Activated gamma-delta T cell treated with anti-CD3 and anti-CD28 coated beads, Interleukin-2, amount 50 U/mL, for 16 hours (primary cell): ENCODE results near the gene CARD19.
A peak's percentile ranks its signal among the peaks of the same experiment; 100 is the strongest.

Source experiments
- DNase-seq: peaks from one replicate; pipeline ENCODE4 v3.0.0-alpha.2; 2020; ENCODE audit warnings: low read depth

CARD19 gene, protein sequence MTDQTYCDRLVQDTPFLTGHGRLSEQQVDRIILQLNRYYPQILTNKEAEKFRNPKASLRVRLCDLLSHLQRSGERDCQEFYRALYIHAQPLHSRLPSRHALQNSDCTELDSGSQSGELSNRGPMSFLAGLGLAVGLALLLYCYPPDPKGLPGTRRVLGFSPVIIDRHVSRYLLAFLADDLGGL

DNA sequence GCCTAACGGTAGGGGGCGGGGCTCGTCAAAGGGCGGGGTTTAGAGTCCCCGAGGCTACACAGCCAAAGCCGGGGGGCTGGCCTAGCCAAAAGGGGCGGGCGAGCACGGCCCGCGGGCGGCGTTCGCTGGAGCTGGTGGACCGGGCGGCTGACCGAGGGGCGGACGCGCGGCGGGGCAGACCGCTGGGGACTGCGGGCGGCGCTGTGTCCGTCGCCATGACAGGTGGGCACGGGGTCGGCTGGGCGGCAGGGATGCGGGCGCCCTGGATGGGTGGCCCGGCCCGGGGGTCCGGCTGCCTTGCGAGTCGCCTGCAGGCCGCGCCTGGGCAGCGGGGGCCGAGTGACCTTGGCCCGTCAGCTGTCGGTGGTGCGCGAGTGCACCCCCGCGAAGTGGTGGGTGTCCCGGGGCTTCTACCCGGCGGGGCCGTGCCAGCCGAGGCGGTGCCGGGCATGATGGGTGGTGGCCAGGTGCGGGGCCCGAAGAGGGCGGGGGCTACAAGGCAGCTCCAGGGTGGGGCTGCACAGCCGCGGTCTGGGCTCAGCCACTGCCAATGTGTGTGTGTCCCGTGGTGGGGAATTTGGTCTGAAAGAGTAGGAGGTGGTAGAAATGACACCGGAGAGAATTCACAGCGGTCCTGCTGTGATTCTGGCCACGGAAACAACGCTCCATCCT, at the start of gene CARD19:
Gene CARD19 (plus strand): TSS at position 87 of the 672 bp plus-strand sequence. CDS start 129 bp downstream, at position 216.
- no peak for DNase-seq

DNA sequence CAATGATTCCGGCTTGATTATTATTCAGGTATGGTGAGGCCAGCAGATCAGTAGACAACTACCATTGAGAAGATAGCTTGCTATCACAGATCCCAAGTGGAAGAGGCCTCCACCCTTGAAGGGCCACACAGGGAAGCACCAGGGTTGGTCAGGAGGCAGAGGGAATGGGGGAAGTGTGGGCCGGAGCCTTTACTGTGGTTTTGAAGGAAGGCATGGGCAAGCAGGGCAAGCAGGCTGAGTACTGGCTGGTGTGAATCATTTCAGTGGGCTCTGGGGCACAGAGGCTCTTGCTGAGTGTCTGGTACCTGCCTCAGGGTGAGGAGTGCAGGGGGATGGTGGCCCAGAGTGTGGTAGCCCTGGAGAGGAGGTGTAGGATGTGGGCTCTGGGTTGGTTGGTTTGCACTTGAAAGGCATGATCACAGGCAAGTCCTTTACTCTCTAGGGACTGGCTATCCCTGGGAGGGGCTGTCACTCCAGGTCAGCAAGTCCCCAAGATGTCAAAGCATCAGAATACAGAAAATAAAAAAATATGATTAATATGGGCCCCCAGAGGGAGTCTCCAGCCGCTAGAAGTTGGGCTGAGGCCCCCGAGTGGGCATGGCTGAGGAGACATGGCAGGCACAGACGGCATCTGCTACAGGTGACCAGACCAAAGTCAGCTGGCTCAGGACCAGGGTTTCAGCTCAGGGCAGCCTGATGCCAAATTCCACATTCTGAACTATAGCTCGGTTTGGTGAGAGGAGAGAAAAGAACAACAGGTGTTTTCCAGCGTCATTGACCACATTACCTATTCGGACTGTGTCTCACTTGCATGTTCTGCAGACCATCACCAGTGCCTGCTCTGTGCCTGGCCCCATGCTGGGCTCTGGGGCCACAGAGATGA, 47.2 kb upstream of the CARD19 start:
- no peak for DNase-seq

DNA sequence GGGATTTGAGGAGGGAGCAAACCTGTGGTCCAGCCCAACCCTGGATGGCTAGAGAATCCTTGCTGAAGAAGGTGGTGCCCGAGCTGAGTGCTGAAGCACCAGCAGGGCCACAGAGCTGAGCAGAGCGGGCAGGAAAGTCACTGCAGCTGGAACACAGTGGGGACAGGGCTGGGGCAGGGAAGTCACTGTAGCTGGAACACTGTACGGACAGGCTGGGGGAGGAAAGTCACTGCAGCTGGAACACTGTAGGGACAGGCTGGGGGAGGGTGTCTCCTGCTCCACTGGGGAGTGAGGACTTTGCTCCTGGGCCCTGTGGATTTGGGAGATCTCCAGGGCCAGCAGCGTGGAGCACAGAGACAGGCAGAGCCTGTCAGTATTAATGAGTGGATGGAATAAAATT, 46.5 kb upstream of the CARD19 start:
- DNase-seq, result no peak

DNA sequence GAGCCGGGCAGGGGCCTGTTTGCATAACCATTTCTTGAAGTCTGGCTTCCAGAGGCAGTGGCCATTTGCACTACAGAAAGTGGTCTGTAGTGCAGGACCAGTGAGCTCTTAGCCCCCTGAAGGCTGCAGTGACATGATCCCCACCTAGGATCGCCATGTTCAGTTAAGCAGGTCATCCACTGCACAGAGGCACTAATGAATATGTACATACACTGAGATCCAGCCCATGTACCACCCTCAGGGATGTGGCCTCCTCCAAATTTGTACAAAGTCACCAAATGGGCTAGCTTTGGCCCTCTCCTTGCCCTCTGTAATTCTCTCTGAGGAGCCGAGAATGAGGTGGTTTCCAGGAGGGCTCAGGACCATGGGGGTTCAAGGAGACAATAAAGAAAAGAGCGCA, 45.8 kb upstream of the CARD19 start:
- no peak for DNase-seq

DNA sequence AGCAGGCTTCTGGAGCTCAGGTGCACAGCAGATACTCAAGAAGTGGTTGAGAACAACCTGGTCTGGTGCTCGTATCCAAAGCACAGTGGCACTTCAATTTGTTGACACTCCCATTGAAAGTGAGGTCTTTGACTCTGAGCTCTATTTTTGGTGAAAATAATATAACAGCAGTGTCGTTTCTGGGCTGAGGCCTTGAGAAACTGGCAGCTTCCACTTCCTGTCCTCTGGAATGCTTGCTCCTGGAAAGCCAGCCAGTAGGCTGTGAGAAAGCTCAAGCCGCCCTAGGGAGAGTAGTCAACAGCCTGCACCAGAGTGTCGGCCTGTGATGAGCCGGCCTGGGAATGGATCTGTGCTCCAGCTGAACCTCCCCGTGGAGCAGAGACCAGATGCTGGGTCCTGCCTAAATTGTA, 44.3 kb upstream of the CARD19 start:
- DNase-seq, result no peak

DNA sequence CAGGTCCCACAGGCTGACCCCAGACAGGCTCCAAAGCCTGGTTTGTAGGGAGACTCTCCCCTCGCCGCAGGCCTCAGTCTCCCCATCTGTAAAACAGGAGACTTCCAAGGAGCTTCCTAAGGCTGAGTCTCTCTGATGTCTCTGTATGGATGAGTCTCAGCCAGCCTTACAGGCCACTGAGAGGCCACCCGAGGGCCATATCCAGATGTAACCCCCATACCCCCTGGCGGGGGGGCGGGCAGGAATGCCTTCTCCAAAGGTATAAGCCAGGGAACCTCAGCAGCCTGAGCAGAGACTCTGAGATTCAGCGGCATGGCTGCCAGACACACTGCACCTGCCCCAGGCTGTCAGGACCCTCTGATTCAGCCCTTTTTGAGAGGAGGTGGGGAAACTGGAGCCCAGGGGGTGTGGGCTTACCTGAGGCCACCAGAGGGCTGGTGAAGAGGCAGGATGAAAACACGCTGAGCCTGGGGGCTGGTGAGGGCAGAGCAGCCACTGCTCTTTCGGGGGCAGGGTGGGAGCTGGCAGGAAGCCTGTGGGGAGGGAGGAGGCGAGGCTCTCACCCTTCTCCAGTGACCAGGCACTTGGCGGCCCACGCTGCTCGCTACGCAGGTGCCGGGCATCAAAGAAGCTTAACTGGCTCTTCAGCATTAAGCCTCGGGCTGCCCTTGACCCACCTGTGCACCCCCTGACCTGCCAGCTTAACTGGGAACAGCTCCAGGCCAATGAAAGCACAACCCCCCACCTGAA, 43.1 kb upstream of the CARD19 start:
- no peak for DNase-seq

DNA sequence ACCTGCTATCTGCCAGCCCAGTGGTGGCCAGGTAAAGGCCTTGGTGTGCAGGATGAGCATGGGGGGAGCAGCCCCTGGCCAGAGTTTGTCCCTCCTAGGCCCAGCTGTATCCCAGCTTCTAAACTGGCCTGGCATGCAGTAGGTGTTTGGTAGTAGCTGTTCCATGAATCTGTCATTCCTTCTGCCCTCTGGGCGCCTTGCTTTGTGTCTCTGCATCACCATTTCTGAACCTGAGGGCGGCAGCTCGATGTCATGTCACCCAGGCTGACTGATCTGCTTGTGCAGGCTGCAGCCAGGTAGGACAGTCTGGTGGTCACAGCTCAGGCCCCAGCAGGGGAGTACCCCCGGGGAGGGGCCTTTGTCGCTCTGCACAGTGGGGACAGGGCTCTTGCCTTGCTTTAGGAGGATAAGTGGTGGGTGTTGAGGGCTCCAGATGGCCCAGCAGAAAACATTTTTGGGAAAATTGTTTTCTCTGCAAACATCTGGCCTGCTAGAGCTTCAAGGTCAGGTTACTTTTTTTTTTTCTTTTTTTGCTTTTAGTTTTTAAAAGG, 42.2 kb upstream of the CARD19 start:
- DNase-seq, result no peak

DNA sequence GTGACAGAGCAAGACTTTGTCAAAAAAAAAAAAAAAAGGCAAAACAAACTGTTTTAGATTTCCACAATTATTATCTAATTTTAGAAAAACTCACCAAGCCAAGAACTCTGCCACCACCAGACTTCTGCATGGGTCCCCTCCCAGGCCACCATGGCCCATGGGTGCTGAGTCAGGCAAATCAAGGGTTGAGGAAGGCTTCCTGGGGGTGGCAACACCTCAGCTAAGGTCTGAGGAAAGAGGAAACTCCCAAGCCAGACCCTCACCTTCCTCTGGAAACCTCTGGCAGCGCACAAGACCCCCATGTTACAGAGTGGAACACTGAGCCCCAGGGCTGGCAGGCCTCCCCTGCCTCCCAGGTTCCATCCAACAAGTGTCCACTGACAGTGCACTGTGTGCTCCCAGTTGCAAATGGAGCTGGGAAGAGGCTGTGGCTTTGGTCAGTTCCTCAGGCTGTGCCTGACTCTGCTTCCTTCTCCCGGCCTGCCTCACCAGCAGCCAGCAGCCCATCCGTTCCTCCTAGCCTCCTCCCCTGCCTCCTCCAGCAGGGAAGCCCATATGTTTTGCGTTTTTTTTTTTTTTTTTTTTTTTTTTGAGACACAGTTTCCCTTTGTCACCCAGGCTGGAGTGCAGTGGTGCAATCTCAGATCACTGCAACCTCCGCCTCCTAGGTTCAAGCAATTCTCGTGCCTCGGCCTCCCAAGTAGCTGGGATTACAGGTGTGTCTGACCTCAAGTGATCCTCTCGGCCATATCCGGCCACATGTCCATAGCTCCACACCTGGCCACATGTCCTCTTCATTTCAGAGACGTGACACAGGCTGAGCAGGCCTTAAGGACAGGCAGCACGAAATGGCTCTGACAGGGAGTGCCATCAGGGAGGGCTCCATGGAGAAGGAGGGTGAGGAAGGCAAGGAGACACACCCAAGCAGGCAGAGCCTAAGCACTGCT, 41.0 kb upstream of the CARD19 start:
- DNase-seq, result no peak

DNA sequence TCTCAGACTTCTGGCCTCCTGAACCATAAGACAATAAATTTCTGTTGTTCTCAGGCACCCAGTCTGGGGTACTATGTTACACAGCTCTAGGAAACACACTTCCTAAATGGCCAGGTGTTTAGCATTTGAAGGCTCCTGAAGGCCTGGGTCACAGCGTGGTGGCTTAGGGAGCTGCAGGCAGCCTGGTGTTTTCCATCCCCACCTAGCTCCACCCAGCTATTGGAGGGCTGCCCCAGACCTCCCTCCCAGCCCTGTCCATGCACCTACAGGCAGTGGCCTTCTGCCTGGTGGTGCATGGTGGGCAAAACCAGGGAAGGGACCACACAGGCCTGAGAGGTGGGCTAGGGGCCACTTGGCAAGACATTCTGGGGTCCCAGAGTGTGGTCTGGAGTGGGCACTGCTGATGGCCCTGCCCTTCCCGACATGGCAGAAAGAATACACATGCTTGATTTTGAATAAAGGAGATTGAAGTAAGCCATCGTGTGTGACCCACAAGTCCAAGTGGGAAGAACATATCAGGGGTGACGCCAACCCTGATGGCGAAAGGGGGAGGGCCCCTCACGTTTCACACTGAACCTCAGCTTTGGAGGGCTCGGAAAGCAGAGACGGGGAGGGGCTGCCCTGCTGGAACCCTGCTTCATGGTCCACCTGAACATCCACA, 38.8 kb upstream of the CARD19 start:
- DNase-seq, result no peak

DNA sequence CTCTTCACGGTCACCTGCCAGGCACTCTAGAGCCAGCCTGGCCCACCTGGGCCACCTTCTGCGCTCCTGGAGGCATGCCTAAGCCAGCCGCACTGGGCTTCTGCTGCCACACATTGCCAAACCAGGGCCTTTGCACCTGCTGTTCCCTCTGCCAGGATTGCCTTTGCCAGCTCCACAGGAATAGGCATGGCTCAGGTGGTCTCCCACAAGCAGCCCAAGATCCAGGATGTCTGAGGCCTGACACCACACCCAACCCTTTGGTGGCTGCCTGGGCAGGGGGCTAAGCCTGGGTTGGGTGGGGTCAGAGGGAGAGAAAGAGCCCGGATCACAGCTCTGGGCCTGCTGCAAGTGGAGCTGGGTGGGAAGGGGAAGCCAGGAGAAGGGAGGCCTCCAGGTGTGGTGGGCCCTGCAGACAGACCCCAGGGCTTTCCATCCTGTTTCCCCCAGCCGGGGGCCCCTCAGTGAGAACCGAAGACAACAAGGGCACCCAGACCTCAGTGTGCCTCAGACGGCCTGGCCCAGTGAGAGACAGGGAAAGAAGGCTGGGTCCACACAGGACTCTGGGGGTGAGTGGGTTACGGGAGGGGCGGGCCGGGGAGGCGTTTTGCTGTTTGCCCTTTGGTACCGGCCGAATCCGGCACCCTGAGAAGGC, 38.2 kb upstream of the CARD19 start:
- DNase-seq, result no peak

DNA sequence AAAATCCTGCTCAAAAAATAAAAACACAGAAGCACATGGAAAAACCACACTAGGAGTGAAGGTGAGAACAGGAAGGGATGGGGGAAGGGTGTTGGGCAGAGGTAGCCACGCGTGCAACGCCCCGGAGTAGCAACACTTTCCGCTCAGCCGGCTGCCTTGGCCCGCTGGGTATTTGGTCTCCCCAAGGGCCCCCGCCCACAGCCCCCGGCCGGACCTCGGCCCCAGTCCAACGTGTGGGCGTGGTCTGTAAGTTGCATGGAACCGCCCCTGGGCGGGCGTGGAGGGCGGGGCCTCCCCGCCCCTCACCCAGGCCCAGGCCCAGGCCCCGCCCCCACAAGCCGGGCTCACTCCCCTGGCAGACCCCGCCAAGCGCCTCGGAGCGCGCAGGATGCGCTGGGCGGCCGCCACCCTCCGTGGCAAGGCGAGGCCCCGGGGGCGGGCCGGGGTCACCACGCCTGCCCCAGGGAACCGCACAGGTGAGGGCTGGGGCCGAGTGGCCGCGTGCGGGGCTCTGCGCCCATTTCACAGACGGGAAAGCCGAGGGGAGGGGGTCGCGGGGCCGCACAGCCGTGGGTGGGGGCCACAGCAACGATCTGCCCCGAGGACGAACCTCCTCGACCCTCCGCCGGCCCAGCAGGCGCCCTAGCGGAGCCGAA, 37.5 kb upstream of the CARD19 start, which contains the start of gene SUSD3:
Gene SUSD3 (plus strand): TSS at position 347 of the 656 bp plus-strand sequence. CDS start 42 bp downstream, at position 389.
- DNase-seq, result peak; percentile 46

DNA sequence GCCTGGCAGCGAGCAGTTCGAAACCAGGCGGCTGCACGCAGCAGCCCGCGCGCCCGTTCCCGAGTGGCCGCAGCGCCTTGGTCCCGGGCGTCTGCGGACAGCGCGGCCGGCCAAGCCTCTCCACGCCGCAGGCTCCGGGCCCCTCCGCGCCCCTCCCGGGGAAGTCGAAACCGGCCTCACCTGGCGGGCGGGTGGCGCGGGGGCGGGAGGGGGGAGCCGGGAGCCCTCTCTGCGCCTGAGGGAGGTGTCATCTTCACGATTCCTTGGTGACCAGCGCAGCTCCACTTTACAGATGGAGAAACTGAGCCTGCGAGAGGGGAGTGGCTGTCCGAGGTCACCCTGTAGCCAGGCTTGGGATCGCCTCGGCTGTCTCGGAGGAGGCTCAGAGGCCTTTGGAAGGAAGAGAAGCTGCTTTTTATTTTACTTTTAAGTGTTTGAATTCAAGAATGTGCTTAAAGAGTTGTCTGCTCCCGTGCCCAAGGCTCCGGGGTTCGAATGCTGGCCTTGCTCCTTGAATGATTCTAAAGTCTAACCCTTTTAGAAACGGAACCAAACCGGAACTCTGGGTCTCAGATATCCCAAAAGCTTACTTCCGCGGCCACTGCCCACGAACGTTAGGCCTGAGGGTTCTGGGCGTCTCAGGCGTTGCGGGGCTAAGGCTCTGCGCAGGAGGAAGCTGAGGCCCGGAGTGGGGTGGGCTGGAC, 36.9 kb upstream of the CARD19 start:
- no peak for DNase-seq

DNA sequence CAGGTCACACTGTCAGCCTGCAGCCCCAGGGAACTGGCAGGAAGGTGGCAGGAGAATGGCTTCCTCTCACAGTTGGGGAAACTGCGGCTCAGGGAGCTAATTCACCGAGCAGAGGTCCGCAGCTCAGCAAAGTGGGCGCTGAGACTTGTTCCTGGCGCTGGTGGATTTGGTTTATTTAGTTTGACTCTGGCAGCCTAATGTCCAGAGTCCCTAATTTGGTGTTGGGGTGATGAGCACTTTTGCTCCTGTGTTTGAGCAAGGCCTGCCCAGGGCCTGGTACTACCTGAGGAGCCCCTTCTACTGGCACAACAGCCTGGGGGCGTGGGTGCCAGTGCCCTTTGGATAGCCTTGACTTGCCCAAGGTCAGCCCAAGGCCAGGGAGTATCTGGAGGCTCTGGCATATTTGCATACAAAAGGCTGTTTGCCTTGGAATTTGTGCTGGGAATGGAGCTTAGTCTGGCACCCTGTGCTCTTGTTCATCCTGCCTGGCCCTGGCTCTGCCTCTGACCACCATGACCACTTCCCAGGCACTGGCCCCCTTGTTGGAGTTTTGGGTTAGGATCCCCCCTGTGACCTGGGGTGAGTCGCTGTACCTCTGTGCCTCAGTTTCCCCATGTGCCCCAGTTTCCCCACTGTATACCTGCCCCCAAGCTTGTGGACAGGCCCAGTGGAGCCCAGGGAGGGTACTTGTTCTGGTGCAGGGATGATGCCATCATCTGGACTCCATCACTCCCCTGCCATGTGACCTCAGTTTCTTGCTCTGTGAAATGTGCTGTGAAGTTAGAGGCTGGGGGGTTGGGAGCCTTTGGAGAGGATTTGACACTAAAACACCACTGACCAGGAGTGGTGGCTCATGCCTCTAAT, 36.1 kb upstream of the CARD19 start:
- DNase-seq, result no peak

DNA sequence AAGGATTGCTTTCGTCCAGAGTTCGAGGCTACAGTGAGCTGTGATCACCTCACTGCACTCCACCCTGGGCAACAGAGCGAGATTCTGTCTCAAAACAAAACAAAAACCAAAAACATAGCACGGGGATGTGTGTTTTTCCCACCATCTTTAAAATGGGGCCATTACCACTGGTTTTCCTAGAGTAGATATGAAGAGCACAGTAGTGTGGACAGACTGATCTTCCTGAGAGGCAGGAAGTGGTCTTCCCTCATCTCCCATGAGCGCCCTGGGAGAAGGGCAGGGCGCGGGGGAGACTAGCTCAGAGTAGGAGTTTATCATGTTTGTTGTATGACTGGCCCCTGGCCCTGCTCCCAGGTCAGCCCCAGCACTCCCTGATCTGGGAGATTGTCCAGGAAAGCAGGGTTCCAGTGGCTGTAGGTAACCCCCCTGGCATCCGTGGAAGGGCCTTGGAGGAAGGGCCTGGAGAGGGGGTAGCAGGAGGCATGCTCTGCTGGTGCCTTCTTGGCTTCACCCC, 35.2 kb upstream of the CARD19 start:
- DNase-seq, result no peak

DNA sequence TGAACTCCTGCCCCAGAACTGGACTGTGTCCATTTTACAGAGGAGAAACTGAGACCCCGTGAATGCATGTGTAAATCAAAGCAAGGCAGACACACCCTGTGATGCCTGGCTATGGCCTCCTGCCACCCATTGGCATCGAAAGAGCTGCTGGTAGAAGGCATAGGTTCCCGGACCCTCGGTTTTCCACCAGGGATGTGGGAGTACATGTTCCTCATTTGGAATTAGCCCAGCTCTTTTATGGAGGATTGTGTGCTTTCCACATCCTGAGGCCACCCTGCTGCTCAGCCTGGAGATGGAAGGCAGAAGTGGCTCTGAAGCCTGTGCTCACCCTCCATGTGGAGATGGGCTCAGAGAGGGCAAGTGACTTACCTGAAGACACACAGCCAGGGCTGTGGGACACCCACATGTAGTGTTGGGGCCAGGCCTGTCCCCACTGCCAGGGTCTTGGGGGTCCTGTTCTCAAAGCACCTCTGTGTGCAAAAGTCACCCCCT, 34.7 kb upstream of the CARD19 start:
- DNase-seq, result no peak

DNA sequence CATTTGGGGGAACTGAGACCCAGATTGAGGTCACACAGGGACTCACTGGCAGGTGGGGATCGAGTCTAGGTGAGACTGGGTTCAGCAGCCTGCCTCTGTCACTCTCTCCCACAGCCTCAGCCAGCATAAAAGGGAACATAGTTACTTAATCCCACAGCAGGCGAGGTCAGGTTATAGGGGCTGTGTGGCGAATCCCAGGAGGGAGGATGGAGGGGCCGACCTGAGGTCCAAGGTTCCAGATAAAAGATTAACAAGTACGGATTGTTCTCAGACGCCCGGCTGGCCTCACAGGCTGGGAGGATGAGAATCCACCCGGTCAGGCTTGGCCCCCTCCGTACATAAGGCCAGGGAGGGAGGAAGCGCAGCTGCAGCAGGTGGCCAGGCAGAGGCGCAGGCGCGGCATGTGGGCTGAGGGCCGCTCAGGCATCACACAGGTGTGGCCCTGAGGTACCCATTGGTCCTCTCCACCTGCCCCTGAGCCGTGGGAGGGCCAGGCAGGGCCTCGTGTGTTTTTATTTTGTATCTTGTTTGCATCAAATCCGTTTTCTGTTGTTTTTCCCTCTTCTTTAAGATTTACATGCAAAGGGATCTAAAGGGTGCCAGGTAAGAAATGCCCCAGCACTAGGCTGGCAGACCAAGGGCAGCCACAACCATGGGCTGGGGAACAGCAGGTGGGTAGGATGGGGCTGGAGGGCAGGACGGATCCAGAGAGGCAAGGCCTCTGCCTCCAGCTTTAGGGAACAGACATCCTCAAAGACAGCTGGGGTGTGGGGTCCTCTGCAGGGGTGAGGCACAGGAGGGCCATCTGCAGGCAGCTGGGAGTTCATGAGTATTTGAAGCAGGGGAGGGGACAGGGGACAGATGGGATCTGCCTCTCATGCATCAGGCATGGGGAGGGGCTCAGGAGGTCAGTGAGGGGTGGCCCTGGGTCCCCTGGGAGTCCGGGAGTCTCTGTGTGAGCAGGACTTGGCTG, 33.9 kb upstream of the CARD19 start:
- DNase-seq, result no peak
